ENCODE data around the gene NTN5.

NTN5 gene

GRCh38 chr19:48646722-48647216, 26.0 kb downstream of the NTN5 start:
- TF ChIP-seq, protein P1, sequence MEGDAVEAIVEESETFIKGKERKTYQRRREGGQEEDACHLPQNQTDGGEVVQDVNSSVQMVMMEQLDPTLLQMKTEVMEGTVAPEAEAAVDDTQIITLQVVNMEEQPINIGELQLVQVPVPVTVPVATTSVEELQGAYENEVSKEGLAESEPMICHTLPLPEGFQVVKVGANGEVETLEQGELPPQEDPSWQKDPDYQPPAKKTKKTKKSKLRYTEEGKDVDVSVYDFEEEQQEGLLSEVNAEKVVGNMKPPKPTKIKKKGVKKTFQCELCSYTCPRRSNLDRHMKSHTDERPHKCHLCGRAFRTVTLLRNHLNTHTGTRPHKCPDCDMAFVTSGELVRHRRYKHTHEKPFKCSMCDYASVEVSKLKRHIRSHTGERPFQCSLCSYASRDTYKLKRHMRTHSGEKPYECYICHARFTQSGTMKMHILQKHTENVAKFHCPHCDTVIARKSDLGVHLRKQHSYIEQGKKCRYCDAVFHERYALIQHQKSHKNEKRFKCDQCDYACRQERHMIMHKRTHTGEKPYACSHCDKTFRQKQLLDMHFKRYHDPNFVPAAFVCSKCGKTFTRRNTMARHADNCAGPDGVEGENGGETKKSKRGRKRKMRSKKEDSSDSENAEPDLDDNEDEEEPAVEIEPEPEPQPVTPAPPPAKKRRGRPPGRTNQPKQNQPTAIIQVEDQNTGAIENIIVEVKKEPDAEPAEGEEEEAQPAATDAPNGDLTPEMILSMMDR (conservative IDR thresholded peaks at IDR 0.05; ENCODE audit: low read depth, low read length) = no peak
- no peak overlapping the region for H3K4me3 ChIP-seq (ENCODE audit: low read length)
- DNase-seq (ENCODE audit: low read depth) = no peak

DNA sequence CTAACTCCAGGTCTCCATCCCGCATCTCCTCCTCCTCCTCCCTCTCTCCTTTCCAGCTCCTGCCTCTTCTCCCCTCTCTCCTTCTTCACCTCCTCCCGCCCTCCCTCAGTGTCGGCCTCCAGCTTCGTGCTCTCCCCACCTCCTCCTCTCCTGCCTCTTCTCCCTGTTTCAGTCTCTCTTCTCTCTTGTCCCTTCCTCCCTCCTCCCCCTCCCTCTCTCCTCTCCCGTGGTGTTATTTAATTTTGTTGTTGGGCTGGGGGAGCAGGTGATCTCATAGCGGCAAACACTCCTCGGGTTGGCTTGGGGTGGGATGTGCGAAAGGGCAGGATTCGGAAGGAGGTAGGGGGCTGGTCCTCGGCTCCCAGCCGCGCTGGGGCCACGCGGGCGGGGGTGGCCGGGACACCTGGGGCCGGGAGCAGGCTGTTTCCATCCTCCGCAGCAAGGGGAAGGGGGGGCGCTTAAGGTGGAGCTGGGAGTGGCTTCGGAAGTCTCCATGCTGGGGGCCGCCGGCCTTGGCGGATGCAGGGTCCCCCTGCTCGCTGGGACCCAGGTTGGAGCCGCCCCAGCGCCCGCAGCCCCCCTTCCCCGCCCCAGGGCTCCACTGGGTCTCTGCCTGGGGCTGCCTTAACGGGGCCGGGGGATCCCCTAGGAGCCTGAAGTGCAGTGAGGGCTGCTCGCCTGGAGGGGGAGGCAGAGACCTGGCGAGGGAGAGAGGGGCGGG, 26.7 kb downstream of the NTN5 start, which contains the start of gene CA11:
TSS of gene CA11 (minus strand) at position 187 of the 721 bp plus-strand sequence. CDS start 555 bp downstream, outside the sequence.
- TF ChIP-seq, protein P1 (conservative IDR thresholded peaks at IDR 0.05; ENCODE audit: low read depth, low read length) = peak; percentile 82
- no peak for DNase-seq (ENCODE audit: low read depth)
- H3K4me3 ChIP-seq (ENCODE audit: low read length) = peak within 1 kb of the TSS; percentile 51

DNA sequence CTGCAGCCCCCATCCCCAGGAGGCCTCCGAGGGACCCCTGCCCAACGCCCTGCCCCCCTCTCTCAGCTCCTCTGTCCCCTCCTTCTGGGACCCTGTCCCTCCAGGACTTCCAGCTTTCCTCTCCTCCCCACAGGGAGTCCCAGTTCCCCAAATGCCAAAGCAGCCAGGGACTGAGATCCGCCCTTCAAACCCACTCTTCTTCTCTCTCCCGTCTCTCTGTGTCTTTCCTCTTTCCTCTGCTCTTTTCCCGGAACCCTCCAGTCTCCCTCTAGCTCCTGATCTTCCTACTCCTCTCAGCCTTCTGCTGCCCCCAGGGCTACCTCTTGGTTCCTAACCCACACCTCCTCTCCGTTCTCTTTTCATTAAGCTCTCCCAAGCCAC, 27.2 kb downstream of the NTN5 start:
- TF ChIP-seq, protein P1 (conservative IDR thresholded peaks at IDR 0.05; ENCODE audit: low read depth, low read length) = no peak
- peak overlapping the region; percentile 51 for H3K4me3 ChIP-seq (ENCODE audit: low read length)

DNA sequence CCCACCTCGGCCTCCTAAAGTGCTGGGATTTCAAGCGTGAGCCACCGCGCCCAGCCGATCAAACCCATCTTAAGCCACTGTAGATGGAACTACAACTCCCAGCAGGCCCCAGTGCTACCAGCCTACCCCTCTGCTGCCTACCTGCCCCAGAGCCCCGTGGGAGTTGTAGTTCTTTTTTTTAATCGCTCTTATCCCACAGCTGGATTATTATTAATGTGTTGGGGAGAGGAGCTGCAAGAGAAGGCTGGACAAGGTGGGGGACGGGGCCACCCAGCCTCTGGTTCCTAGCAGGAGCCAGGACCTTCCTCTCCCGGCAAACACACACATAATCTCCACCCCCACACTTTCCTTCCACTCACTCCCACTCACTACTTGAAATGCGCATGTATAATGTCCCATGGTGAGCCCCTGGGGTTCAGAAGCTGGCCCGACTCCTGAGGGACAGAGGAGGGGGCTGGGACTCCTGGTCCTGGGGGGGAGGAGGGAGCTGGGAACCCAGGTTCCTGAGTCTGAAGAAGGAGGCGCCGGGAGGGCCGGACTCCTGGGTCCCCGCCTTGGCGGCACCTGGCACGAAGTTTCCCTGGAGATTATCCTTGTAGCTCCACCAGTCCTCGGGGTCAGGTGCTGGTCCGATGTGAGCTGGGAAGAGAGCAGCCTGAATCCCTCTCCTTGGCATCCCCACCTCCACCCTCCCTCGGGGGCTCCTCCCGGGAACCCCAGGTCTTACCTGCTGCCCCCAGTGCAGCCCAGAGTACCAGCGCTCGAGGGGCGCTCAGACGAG, 27.8 kb downstream of the NTN5 start:
- TF ChIP-seq, protein P1 (conservative IDR thresholded peaks at IDR 0.05; ENCODE audit: low read depth, low read length) = no peak
- H3K4me3 ChIP-seq (ENCODE audit: low read length) = peak overlapping the region; percentile 51
- peak; percentile 77 for DNase-seq (ENCODE audit: low read depth)

More for the DNA sequence above, 27.2 kb downstream of the NTN5 start:
- no peak for DNase-seq (ENCODE audit: low read depth)

DNA sequence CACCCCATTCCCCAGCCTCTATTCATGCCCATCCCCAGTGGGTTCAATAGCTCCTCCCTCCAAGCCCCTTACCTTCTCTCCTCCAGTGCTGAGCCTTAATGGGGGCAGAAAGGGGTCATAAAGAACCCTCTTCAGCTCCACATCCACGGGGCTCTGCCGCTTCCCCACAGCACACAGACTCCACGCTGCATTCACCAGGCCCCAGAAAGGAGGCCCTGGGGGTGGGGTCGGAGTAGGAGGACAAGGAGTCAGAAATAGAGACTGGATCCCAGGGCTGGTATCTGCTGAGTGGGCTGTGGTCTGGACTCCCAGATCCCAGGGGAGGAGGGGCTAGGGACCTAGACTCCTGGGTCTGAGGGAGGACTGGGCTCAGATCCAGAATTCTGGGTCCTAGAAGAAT, 28.5 kb downstream of the NTN5 start:
- peak overlapping the region; percentile 51 for H3K4me3 ChIP-seq (ENCODE audit: low read length)
- DNase-seq (ENCODE audit: low read depth) = no peak
- TF ChIP-seq, protein P1 (conservative IDR thresholded peaks at IDR 0.05; ENCODE audit: low read depth, low read length) = no peak

- TF ChIP-seq, protein P1 (conservative IDR thresholded peaks at IDR 0.05; ENCODE audit: low read depth, low read length) = no peak
- no peak overlapping the region for H3K4me3 ChIP-seq (ENCODE audit: low read length)
- no peak for DNase-seq (ENCODE audit: low read depth)
Observed at GRCh38 chr19:48642862-48643261, 30.0 kb downstream of the NTN5 start.
